ENCODE results near the gene RFX5.

The RFX5 gene

GRCh38 chr1:151290709-151291303 lies 56.2 kb downstream of the RFX5 start:
- Histone ChIP-seq H3K27me3 (ENCODE audit: low read depth) (no peaks in the 10 kb centered on the region), H3K4me3 (no peak overlapping the region), H3K9me3 (no peaks in the 10 kb centered on the region), H3K36me3 (replicated peaks) (peaks cover 88% of the 10 kb centered on the region), H3K4me1 (peaks cover 10% of the 10 kb centered on the region)
- in situ Hi-C loops (cut with MboI; ENCODE audit: low sequenced_read_pairs) = no loop called here
- DNase-seq (ENCODE audit: low spot score in 2 of 2) = no peak
